HG03565 (cell line): ENCODE measurements around the gene PRR35.

Experiments used
- ATAC-seq: cut with Tn5 transposase; IDR thresholded peaks from one replicate; pipeline ENCODE4 v1.9.1; 2021; ENCODE audit warnings: mild to moderate bottlenecking, moderate library complexity; ENCODE audit not compliant: unreplicated experiment

The PRR35 gene

GRCh38 chr16:578232-578869 lies 18.2 kb downstream of the PRR35 start:
- no peak for ATAC-seq

- ATAC-seq: no peak
Observed at GRCh38 chr16:578870-579405, 18.7 kb downstream of the PRR35 start.

GRCh38 chr16:580141-580945 lies 20.1 kb downstream of the PRR35 start:
- ATAC-seq: no peak

- ATAC-seq: no peak
Observed at GRCh38 chr16:580946-581498, 20.8 kb downstream of the PRR35 start.

GRCh38 chr16:582218-582613 lies 22.0 kb downstream of the PRR35 start:
- no peak for ATAC-seq

- no peak for ATAC-seq
Observed at GRCh38 chr16:582614-583331, 22.6 kb downstream of the PRR35 start.

- no peak for ATAC-seq
Observed at GRCh38 chr16:583470-583814, 23.2 kb downstream of the PRR35 start.

- ATAC-seq: no peak
Observed at GRCh38 chr16:583815-584591, 23.8 kb downstream of the PRR35 start.

- no peak for ATAC-seq
Observed at GRCh38 chr16:585351-585750, 25.2 kb downstream of the PRR35 start.

- ATAC-seq: no peak
Observed at GRCh38 chr16:586047-586644, 26.0 kb downstream of the PRR35 start.

GRCh38 chr16:586645-587590 lies 26.7 kb downstream of the PRR35 start:
- no peak for ATAC-seq

GRCh38 chr16:588639-588888 lies 28.4 kb downstream of the PRR35 start:
- ATAC-seq: no peak

GRCh38 chr16:588889-589657 lies 28.9 kb downstream of the PRR35 start:
- ATAC-seq: peak; percentile 57

GRCh38 chr16:589658-590187 lies 29.5 kb downstream of the PRR35 start, which contains the start of gene RAB40C:
Gene RAB40C, plus strand, starts transcription at chr16:590066. Its CDS starts 226 bp downstream, at chr16:590292.
- peak; percentile 64 for ATAC-seq

GRCh38 chr16:590188-590814 lies 30.1 kb downstream of the PRR35 start:
- peak; percentile 4 for ATAC-seq

GRCh38 chr16:590815-591200 lies 30.6 kb downstream of the PRR35 start:
- ATAC-seq: no peak

GRCh38 chr16:591231-591630 lies 31.0 kb downstream of the PRR35 start:
- no peak for ATAC-seq
